Measurements from ENCODE around the gene PITPNC1.

- TF ChIP-seq CTCF (IDR thresholded peaks at IDR 0.05) = no peak
- no peak for TF ChIP-seq POLR2A (IDR thresholded peaks at IDR 0.05)
These were observed 261.8 kb downstream of the PITPNC1 start for GRCh38 chr17:67638871-67639270.

Measured in Peyer's patch (tissue), 4 donors.